RPMI7951 (cell line): ENCODE results near the gene ARL6IP6. TPM values are rescaled to one million over a fixed set of nuclear protein-coding genes. Genes with fewer than 3 reads are reported as not detected.
A peak's percentile ranks its signal among the peaks of the same experiment; 100 is the strongest.
"Not testable (repeated sequence)": the region's sequence is repeated elsewhere in the genome, so short reads cannot be mapped to it uniquely, and the experiment has no call there.

ENCODE experiments used
- DNase-seq: peaks from one replicate; pipeline ENCODE4 v3.0.0-alpha.2; 2012; ENCODE audit warnings: low read depth
- total RNA-seq: library from RNA; depleted of rRNA; stranded (reverse); fragments of >200 nt; shearing (Covaris generic); gene quantifications from 2 replicates; pipeline ENCODE4 v1.2.3, GENCODE V29; 2014

Gene ARL6IP6
- total RNA-seq, 1 experiment from 2014 or later: 92.3 TPM

- not testable (repeated sequence) for DNase-seq
Measured at GRCh38 chr2:152722639-152723038, 4.2 kb downstream of the ARL6IP6 start.

DNA sequence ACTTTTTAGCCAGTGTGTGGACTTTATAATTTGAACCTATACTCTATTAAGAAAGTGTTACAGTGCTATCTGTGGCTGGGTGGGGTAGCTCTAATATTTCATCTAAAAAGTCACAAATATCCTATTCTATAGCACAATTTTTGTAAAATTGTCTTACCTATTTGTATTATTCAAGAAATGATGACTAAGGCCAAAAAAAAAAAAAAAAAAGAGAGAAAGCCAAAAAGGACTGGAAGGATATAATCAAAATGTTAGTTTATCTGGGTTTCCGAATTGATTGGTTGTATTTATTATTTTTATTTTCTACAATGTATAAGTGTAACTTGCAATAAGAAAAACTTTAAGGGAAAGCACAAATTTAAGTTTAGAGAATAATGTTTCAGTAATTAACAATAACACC, 5.5 kb downstream of the ARL6IP6 start:
- no peak for DNase-seq

DNA sequence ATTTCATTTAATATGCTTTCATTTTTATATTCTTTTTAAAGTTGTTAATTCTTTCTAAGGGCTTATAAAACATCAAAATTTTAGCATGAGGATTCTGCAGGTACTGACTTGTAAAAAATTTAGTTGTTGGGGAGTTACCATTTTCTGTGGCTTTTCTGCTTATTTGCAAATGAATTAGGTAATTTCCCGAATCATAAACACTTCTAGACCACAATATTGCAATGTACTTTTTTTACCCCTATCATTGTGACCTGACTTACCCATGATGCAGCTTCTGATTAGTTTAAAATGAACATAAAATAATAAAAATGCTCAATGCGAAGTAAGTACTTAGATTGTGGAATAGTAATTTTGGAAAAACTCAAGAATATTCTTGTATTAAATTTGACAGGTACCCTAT, 11.4 kb downstream of the ARL6IP6 start:
- DNase-seq: no peak

DNA sequence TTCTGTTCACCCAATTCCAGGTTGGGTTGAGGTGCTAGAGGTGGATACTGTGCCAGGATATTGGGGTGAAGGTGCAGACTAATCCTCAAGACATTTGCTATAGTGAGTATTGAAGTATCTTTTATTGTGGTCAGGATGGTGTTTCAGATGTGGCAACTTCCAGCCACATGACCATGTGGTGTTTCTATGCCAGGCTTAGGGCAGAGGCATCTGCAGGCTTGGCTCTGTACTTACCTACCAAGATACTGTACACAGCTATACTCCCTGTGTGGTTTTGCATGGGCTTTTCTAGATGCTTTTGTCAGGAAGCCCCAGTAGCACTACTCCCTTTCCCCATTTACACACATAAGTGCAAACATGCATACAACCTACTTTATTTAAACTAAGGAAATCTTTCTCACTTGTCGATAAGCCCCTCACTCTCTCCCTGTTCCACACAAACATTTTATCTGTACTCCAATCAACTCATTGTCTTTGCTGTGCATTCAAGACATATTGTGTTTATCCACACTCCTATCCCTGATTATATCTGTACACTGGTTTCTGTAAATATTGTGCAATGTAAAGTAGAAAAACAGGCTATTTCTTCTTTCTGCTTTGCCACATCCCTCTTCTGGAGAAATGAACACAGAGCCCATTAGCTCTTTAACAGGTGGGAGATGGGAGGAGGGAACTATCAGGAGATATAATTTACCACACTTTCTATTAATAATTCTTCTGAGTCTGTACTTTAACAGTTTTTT, 12.3 kb downstream of the ARL6IP6 start:
- peak; percentile 17 for DNase-seq

DNA sequence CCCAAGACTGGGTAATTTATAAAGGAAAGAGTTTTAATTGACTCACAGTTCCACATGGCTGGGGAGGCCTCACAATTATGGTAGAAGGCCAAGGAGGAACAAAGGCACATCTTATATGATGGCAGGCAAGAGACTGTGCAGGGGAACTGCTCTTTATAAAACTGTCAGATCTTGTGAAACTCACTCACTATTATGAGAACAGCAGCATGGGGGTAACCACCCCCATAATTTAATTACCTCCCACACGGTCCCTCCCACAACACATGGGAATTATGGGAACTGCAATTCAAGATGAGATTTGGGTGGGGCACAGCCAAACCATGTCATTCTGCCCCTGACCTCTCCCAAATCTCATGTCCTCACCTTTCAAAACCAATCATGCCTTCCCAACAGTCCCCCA, 19.1 kb downstream of the ARL6IP6 start:
- DNase-seq: not testable (repeated sequence)

DNA sequence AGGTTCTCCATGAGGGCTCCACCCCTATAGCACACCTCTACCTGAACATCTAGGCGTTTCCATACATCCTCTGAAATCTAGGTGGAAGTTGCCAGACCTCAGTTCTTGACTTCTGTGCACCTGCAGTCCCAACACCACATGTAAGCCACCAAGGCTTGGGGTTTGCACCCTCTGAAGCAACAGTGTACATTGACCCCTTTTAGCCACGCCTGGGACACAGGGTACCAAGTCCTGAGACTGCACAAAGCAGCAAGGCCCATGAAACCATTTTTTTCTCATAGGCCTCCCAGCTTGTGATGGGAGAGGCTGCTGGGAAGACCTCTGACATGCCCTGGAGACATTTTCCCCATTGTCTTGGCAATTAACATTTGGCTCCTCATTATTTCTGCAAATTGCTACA, 20.0 kb downstream of the ARL6IP6 start:
- no peak for DNase-seq

DNA sequence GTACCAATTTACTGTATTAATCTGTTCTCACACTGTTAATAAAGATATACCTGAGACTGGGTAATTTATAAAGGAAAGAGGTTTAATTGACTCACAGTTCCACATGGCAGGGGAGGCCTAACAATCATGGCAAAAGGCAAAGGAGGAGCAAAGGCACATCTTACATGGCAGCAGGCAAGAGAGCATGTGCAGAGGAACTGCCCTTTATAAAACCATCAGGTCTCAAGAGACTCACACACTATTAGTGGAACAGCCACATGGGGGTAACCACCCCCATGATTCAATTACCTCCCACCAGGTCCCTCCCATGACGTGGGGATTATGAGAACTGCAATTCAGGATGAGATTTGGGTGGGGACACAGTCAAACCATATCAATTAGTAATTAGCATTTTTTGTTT, 21.3 kb downstream of the ARL6IP6 start:
- not testable (repeated sequence) for DNase-seq

GRCh38 chr2:152740743-152741328, 22.4 kb downstream of the ARL6IP6 start:
- peak; percentile 62 for DNase-seq

GRCh38 chr2:152743002-152743401, 24.6 kb downstream of the ARL6IP6 start:
- no peak for DNase-seq

DNA sequence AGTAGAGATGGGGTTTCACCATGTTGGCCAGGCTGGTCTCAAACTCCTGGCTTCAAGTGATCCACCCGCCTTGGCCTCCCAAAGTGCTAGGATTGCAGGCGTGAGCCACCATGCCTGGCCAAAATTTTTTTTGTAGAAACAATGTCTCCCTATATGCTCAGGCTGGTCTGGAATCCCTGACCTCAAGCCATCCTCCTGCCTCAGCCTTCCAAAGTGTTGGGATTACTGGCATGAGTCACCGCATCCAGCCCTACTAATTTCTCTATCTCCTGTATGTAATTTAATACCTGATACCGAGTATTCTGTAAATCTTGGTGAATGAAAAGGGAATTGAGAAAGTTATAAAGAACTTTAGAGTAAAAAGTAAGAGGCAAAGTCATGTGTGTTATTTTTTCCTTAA, 29.3 kb downstream of the ARL6IP6 start:
- DNase-seq: peak; percentile 65

GRCh38 chr2:152755029-152755428, 36.6 kb downstream of the ARL6IP6 start:
- no peak for DNase-seq

GRCh38 chr2:152759290-152760072, 41.1 kb downstream of the ARL6IP6 start:
- no peak for DNase-seq

GRCh38 chr2:152761214-152761613, 42.8 kb downstream of the ARL6IP6 start:
- no peak for DNase-seq

GRCh38 chr2:152762202-152762601, 43.8 kb downstream of the ARL6IP6 start:
- DNase-seq: peak; percentile 56

- not testable (repeated sequence) for DNase-seq
Measured at GRCh38 chr2:152763208-152763607, 44.8 kb downstream of the ARL6IP6 start.

DNA sequence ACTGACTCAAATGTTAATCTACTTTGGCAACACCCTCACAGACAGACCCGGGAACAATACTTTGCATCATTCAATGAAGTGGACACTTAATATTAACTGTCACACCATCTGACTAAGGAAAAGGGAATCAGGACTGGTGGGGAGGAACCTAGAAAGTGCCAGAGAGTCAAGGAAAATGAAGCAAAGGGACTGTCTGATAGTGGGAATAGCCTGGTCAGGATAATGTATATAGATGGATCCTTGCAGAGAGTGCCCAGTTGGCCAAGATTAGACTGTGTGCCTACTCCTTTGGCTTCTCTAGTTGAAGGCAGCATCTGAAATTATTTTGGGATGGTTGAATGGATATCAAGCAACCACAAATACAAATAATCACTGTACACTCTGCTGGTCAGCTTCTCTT, 45.2 kb downstream of the ARL6IP6 start:
- DNase-seq: no peak

DNA sequence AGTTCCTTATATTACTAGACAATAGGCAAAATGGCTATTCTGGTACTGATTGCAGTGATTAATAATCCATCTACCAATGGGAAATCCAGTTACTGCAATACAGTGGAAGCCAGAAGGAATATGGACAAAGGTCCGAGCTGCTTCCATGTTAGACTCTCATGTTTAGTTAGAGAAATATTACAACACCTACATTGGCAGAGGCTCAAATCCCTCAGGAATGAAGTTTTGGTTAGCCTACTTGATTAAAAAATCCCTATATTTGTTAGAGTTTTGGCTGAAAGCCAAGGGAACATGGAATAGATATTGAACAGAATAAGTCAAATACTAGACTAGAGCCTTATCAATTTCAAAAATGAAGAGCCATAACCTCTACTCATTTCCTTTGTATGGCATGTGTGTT, 48.5 kb downstream of the ARL6IP6 start:
- no peak for DNase-seq

DNA sequence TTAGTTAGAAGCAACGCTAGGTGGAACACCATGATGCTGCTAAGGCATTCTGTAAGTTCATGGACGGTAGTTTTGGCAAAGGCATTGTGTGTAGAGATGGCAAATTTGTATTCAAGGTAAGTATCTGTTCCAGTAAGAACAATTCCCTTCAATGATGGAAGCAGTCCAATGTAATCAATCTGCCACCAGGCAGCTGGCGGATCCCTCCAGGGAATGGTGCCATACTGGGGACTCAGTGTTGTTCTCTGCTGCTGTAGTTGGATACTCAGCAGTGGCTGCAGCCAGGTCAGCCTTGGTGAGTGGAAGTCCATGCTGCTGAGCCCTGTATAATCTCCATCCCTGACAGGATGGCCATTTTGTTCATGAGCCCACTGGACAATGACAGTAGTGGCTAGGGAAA, 62.8 kb downstream of the ARL6IP6 start:
- no peak for DNase-seq

DNA sequence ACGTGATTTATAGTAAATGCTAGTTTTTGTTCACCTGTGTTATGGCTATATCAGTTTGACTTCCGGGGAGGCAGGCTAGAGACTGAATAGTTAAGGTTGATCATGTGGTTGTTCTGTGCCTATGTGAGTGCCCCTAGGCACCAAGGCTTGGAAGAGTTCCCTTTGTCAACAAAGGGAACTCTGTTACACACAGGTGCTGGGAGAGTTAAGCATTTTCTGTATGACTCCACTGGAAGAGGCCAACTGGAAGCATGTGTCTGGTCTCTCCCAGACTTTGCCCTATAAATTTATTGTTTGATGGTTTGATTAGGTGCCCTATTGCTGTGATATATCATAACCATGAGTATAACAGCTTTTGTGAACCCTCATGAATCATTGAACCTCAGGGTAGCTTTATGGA, 63.8 kb downstream of the ARL6IP6 start:
- no peak for DNase-seq

DNA sequence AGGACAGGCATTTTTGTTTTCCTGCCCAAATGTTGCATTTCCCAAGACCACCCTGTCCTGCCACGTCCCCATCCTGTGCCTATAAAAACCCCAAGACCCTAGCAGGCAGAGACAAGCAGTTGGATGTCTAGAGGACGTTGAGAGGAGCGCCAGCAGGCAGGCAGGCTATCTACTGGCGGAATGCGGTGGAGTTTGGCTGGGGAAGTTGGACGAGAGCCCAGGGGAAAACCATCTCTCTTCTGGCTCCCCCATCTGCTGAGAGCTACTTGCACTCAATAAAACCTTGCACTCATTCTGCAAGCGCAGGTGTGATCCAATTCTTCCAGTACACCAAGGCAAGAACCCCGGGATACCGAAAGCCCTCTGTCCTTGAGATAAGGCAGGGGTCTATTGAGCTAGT, 72.5 kb downstream of the ARL6IP6 start:
- no peak for DNase-seq

- DNase-seq: no peak
Measured at GRCh38 chr2:152791979-152792378, 73.6 kb downstream of the ARL6IP6 start.

- no peak for DNase-seq
Measured at GRCh38 chr2:152792974-152793373, 74.6 kb downstream of the ARL6IP6 start.

DNA sequence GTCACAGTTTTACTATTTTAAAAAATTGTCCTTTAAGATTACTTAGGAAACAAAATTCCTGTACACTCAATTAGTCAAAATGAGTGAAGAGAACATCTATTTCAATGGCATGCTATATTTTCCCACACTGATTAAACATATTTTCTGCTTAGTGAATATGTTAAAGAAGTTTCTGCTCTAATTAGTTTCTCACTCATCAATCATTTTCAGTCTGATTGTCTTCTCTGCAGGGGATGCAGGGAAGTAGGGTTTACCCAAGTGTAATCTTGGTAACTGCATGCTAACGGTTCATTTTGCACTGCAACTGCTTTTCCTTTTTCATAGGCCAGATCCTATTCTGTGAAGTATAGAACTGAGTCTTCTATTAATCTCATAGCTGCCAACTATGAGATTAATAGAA, 78.5 kb downstream of the ARL6IP6 start:
- no peak for DNase-seq
